CD8-positive, alpha-beta memory T cell (primary cell): Measurements from ENCODE around the gene AGR2. TPM values are rescaled to one million over a fixed set of nuclear protein-coding genes. Genes with fewer than 3 reads are reported as not detected.
A peak's percentile ranks its signal among the peaks of the same experiment; 100 is the strongest.

Experiments used
- CTCF ChIA-PET: fragments of 350-600 bp; sonication (Branson Sonifier 250); formaldehyde crosslinking; loops from one replicate; lab custom pipeline; 2021; ENCODE audit warnings: antibody characterized with exemption; lab: Charles Lee
- POLR2A ChIA-PET: fragments of 350-600 bp; sonication (Branson Sonifier 250); formaldehyde crosslinking; loops from one replicate; lab custom pipeline; 2021; ENCODE audit warnings: antibody characterized with exemption; lab: Charles Lee
- DNase-seq, 5 donors: peaks; one replicate each; pipeline versions ENCODE4 v3.0.0 to v3.0.0-alpha.2; 2020 to 2022; ENCODE audit warnings: mixed read lengths in 1 of 5
- H3K27ac ChIP-seq: one replicate; pipeline ENCODE4 v1.7.0; 2013; ENCODE audit warnings: low read depth, mild to moderate bottlenecking, low read length, moderate library complexity
- H3K27me3 ChIP-seq: 2 replicates; pipeline ENCODE4 v1.7.0; 2013; ENCODE audit warnings: low read length, mild to moderate bottlenecking; ENCODE audit not compliant: insufficient read depth, poor library complexity, severe bottlenecking
- H3K36me3 ChIP-seq: 2 replicates; pipeline ENCODE4 v1.7.0; 2013; ENCODE audit warnings: mild to moderate bottlenecking, low read length, moderate library complexity; ENCODE audit not compliant: insufficient read depth
- H3K4me1 ChIP-seq: 2 replicates; pipeline ENCODE4 v1.7.0; 2013; ENCODE audit warnings: mild to moderate bottlenecking, low read length, moderate library complexity; ENCODE audit not compliant: insufficient read depth
- H3K4me3 ChIP-seq: 2 replicates; pipeline ENCODE4 v1.7.0; 2013; ENCODE audit warnings: mild to moderate bottlenecking, low read length
- H3K9me3 ChIP-seq: 2 replicates; pipeline ENCODE4 v1.7.0; 2013; ENCODE audit warnings: mild to moderate bottlenecking, low read length
- H3K27ac Mint-ChIP-seq, 8 donors: one replicate each; pipeline ENCODE4 v1.8.0; 2020 to 2021; ENCODE audit warnings: mixed read lengths in 8 of 8, mild to moderate bottlenecking in 6 of 8, inconsistent platforms in 3 of 8, moderate library complexity in 3 of 8
- H3K27me3 Mint-ChIP-seq, 2 donors: one replicate each; pipeline ENCODE4 v1.8.0; 2020 to 2021; ENCODE audit warnings: mixed read lengths in 2 of 2, mild to moderate bottlenecking in 1 of 2, moderate library complexity in 1 of 2
- H3K36me3 Mint-ChIP-seq, 3 donors: one replicate each; pipeline ENCODE4 v1.8.0; 2020 to 2021; ENCODE audit warnings: mixed read lengths in 3 of 3, inconsistent platforms in 1 of 3, mild to moderate bottlenecking in 1 of 3
- H3K4me1 Mint-ChIP-seq, 3 donors: one replicate each; pipeline ENCODE4 v1.8.0; 2020 to 2021; ENCODE audit warnings: mixed read lengths in 3 of 3, inconsistent platforms in 1 of 3, mild to moderate bottlenecking in 1 of 3
- H3K4me3 Mint-ChIP-seq, 7 donors: one replicate each; pipeline ENCODE4 v1.8.0; 2020 to 2021; ENCODE audit warnings: mixed read lengths in 7 of 7, mild to moderate bottlenecking in 6 of 7, moderate library complexity in 4 of 7, inconsistent platforms in 2 of 7
- H3K9me3 Mint-ChIP-seq, 5 donors: one replicate each; pipeline ENCODE4 v1.8.0; 2020 to 2022; ENCODE audit warnings: mixed read lengths in 5 of 5, mild to moderate bottlenecking in 3 of 5, moderate library complexity in 2 of 5, inconsistent platforms in 1 of 5
- polyA plus RNA-seq: library from polyadenylated mRNA; unstranded; fragments of 300-500 nt; fragmentation: Illumina TruSeq; gene quantifications from one replicate; pipeline ENCODE4 v1.2.3, GENCODE V29; 2021
- total RNA-seq, 2 experiments: library from RNA; stranded (reverse); gene quantifications; one replicate each; pipeline ENCODE4 v1.2.3, GENCODE V29; 2021

AGR2 gene
- total and polyA plus RNA-seq, 3 experiments from 2014 or later, result not detected

GRCh38 chr7:16779051-16779450, 25.7 kb downstream of the AGR2 start:
- Histone ChIP-seq H3K4me1 (no peaks in the 10 kb centered on the region), H3K4me3 (no peak overlapping the region), H3K27me3 (no peaks in the 10 kb centered on the region), H3K27ac (no peak overlapping the region), H3K36me3 (no peaks in the 10 kb centered on the region), H3K9me3 (no peaks in the 10 kb centered on the region)
- DNase-seq, result no peak
- Mint-ChIP-seq H3K27me3 (peaks cover 6 to 7% of the 10 kb centered on the region in 2 donors), H3K4me1 (no peaks in the 10 kb centered on the region), H3K27ac (no peak overlapping the region), H3K36me3 (no peaks in the 10 kb centered on the region), H3K4me3 (no peak overlapping the region), H3K9me3 (peaks cover 0 to 3% (median 0%) of the 10 kb centered on the region in 5 donors)
- ChIA-PET POLR2A (no interaction called here), CTCF (no interaction called here)

- H3K27ac Mint-ChIP-seq, result no peak overlapping the region
- no peaks in the 10 kb centered on the region for H3K4me1 Mint-ChIP-seq
- no peaks in the 10 kb centered on the region for H3K4me1 ChIP-seq
- H3K27me3 ChIP-seq, result no peaks in the 10 kb centered on the region
- H3K36me3 ChIP-seq, result no peaks in the 10 kb centered on the region
- peaks cover 0 to 3% (median 0%) of the 10 kb centered on the region in 5 donors for H3K9me3 Mint-ChIP-seq
- no peaks in the 10 kb centered on the region for H3K9me3 ChIP-seq
- no peak overlapping the region for H3K4me3 Mint-ChIP-seq
- POLR2A ChIA-PET, result no interaction called here
- H3K27me3 Mint-ChIP-seq, result peaks cover 6 to 7% of the 10 kb centered on the region in 2 donors
- DNase-seq, result no peak
- no peaks in the 10 kb centered on the region for H3K36me3 Mint-ChIP-seq
- H3K4me3 ChIP-seq, result no peak overlapping the region
- CTCF ChIA-PET, result no interaction called here
- H3K27ac ChIP-seq, result no peak overlapping the region
Observed at GRCh38 chr7:16778476-16778875, 26.3 kb downstream of the AGR2 start.

GRCh38 chr7:16776053-16776452, 28.7 kb downstream of the AGR2 start:
- H3K4me1 Mint-ChIP-seq, result no peaks in the 10 kb centered on the region
- no peak for DNase-seq
- Histone ChIP-seq H3K9me3 (no peaks in the 10 kb centered on the region), H3K4me3 (no peak overlapping the region), H3K4me1 (no peaks in the 10 kb centered on the region), H3K27ac (no peak overlapping the region), H3K27me3 (no peaks in the 10 kb centered on the region), H3K36me3 (no peaks in the 10 kb centered on the region)
- H3K36me3 Mint-ChIP-seq, result peaks cover 0 to 1% (median 0%) of the 10 kb centered on the region in 3 donors
- H3K27ac Mint-ChIP-seq, result no peak overlapping the region
- no peak overlapping the region for H3K4me3 Mint-ChIP-seq
- ChIA-PET CTCF (no interaction called here), POLR2A (no interaction called here)
- H3K9me3 Mint-ChIP-seq, result peaks cover 0 to 3% (median 0%) of the 10 kb centered on the region in 5 donors
- H3K27me3 Mint-ChIP-seq, result peaks cover 0 to 14% of the 10 kb centered on the region in 2 donors

- H3K4me1 Mint-ChIP-seq, result no peaks in the 10 kb centered on the region
- Histone ChIP-seq H3K4me1 (no peaks in the 10 kb centered on the region), H3K36me3 (no peaks in the 10 kb centered on the region), H3K27ac (no peak overlapping the region), H3K27me3 (no peaks in the 10 kb centered on the region), H3K9me3 (no peaks in the 10 kb centered on the region), H3K4me3 (no peak overlapping the region)
- H3K27ac Mint-ChIP-seq, result no peak overlapping the region
- peaks cover 2 to 22% of the 10 kb centered on the region in 2 donors for H3K27me3 Mint-ChIP-seq
- ChIA-PET POLR2A (no interaction called here), CTCF (no interaction called here)
- H3K4me3 Mint-ChIP-seq, result no peak overlapping the region
- DNase-seq, result no peak
- peaks cover 0 to 1% (median 0%) of the 10 kb centered on the region in 3 donors for H3K36me3 Mint-ChIP-seq
- H3K9me3 Mint-ChIP-seq, result no peaks in the 10 kb centered on the region
Observed at GRCh38 chr7:16774986-16775385, 29.8 kb downstream of the AGR2 start.

- no peak for DNase-seq
- Mint-ChIP-seq H3K36me3 (peaks cover 0 to 1% (median 0%) of the 10 kb centered on the region in 3 donors), H3K4me1 (no peaks in the 10 kb centered on the region), H3K27me3 (peaks cover 2 to 22% of the 10 kb centered on the region in 2 donors), H3K4me3 (no peak overlapping the region), H3K9me3 (no peaks in the 10 kb centered on the region), H3K27ac (peak overlapping the region in 1 of 8 donors; percentile 52)
- H3K27ac ChIP-seq, result no peak overlapping the region
- no peaks in the 10 kb centered on the region for H3K36me3 ChIP-seq
- no peaks in the 10 kb centered on the region for H3K9me3 ChIP-seq
- no peak overlapping the region for H3K4me3 ChIP-seq
- POLR2A ChIA-PET, result no interaction called here
- CTCF ChIA-PET, result no interaction called here
- no peaks in the 10 kb centered on the region for H3K4me1 ChIP-seq
- H3K27me3 ChIP-seq, result no peaks in the 10 kb centered on the region
Observed at GRCh38 chr7:16774294-16774693, 30.5 kb downstream of the AGR2 start.

GRCh38 chr7:16773884-16774283, 30.9 kb downstream of the AGR2 start:
- DNase-seq, result no peak
- Histone ChIP-seq H3K9me3 (no peaks in the 10 kb centered on the region), H3K4me3 (no peak overlapping the region), H3K27ac (no peak overlapping the region), H3K4me1 (no peaks in the 10 kb centered on the region), H3K36me3 (no peaks in the 10 kb centered on the region), H3K27me3 (no peaks in the 10 kb centered on the region)
- ChIA-PET CTCF (no interaction called here), POLR2A (no interaction called here)
- peaks cover 0 to 1% (median 0%) of the 10 kb centered on the region in 3 donors for H3K36me3 Mint-ChIP-seq
- no peaks in the 10 kb centered on the region for H3K4me1 Mint-ChIP-seq
- no peak overlapping the region for H3K27ac Mint-ChIP-seq
- peaks cover 2 to 22% of the 10 kb centered on the region in 2 donors for H3K27me3 Mint-ChIP-seq
- H3K4me3 Mint-ChIP-seq, result no peak overlapping the region
- no peaks in the 10 kb centered on the region for H3K9me3 Mint-ChIP-seq

- Mint-ChIP-seq H3K27ac (no peak overlapping the region), H3K4me1 (no peaks in the 10 kb centered on the region), H3K9me3 (no peaks in the 10 kb centered on the region), H3K27me3 (peaks cover 2 to 22% of the 10 kb centered on the region in 2 donors), H3K4me3 (no peak overlapping the region), H3K36me3 (peaks cover 0 to 1% (median 0%) of the 10 kb centered on the region in 3 donors)
- Histone ChIP-seq H3K36me3 (no peaks in the 10 kb centered on the region), H3K27ac (no peak overlapping the region), H3K9me3 (no peaks in the 10 kb centered on the region), H3K27me3 (no peaks in the 10 kb centered on the region), H3K4me3 (no peak overlapping the region), H3K4me1 (no peaks in the 10 kb centered on the region)
- CTCF ChIA-PET, result no interaction called here
- DNase-seq, result no peak
- POLR2A ChIA-PET, result no interaction called here
Observed at GRCh38 chr7:16773326-16773725, 31.5 kb downstream of the AGR2 start.

GRCh38 chr7:16770657-16771329, 34.0 kb downstream of the AGR2 start:
- Mint-ChIP-seq H3K4me3 (no peak overlapping the region), H3K36me3 (peaks cover 0 to 1% (median 0%) of the 10 kb centered on the region in 3 donors), H3K4me1 (no peaks in the 10 kb centered on the region), H3K27ac (no peak overlapping the region), H3K9me3 (no peaks in the 10 kb centered on the region), H3K27me3 (peaks cover 2 to 18% of the 10 kb centered on the region in 2 donors)
- no peaks in the 10 kb centered on the region for H3K9me3 ChIP-seq
- POLR2A ChIA-PET, result no interaction called here
- H3K36me3 ChIP-seq, result no peaks in the 10 kb centered on the region
- H3K4me1 ChIP-seq, result no peaks in the 10 kb centered on the region
- H3K4me3 ChIP-seq, result no peak overlapping the region
- CTCF ChIA-PET, result no interaction called here
- no peak overlapping the region for H3K27ac ChIP-seq
- H3K27me3 ChIP-seq, result no peaks in the 10 kb centered on the region
- DNase-seq, result no peak
